RPMI8226 (cell line): ENCODE measurements around the gene ALG12.

Experiments
- DNase-seq: peaks from one replicate; pipeline ENCODE4 v3.0.0-alpha.2; 2015

ALG12 gene

GRCh38 chr22:49917974-49918910 is at the start of gene ALG12, which contains the start of gene CRELD2:
Gene ALG12, minus strand, starts transcription at chr22:49918438. Its CDS starts 4,673 bp downstream, at chr22:49913765.
Gene CRELD2, plus strand, starts transcription at chr22:49918634. Its CDS starts 136 bp downstream, at chr22:49918770.
- DNase-seq = peak; percentile 97

DNA sequence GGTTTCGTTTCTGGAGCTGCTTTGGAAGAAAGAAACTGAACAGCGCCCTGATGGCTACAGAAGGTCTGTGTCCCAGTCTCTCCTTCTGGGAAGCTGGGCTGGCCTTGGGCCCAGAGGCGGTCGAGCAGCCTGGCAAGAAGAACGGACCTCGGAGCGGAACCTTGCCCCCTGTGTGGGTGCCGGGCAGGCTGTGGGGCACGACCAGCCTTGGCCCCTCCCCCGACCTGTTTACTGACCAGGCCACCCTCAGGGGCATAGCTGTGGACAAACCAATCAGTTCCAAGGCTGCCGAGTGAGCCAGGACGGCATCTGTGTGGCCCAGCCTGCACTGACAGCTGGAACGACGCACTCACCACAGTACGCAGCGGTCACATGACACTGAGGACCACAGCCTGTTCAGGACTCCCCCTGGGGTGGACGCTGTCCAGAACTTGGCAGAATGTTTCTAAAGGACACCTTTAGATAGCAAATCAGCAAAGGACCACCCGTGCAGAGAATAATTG is 49.5 kb upstream of the ALG12 start:
- peak; percentile 34 for DNase-seq

DNA sequence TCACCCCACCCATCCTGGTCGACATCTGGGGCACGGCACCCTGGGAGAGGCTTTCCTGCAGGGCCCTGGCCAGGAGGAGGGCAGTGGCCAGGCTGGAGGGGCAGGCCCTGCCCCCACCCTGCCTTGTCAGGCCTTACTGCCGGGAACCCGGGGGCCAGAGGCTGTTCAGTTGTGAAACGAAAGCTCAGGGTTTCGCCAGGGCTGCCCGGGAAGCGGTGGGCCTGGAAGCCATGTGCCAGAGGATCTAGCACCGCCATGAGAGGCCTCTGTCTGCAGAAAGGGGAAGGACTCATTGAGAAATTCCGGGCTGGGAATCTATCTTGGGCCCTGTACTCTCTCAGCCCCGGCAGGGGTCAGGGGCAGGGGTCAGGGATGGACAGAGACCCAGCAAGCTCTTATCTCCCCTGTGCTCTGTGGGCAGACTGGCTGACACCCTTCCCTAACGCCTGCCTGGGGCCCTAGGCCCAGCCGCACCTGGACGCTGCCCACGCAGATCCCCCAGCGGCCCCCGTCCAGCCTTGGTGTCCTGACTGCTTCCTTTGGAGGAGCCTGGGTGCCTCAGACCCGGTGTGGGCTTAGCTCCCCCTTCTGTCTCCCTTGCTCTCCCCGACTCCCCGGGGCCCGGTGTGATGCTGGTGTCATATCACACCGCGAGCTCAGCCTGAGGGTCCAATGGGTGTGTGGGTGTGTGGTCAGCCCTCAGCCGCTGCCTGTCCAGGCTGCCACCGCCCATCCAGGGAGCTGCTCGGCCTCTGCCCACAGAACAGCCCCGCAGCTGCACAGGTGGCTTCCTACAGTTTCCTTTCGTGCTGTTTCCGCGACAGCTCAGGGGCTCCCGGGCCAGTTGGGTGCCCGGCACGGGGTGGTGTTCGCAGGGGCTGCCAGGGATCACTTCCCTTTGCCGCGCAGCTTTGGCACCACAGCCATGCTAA is 48.8 kb upstream of the ALG12 start:
- DNase-seq = peak; percentile 90

DNA sequence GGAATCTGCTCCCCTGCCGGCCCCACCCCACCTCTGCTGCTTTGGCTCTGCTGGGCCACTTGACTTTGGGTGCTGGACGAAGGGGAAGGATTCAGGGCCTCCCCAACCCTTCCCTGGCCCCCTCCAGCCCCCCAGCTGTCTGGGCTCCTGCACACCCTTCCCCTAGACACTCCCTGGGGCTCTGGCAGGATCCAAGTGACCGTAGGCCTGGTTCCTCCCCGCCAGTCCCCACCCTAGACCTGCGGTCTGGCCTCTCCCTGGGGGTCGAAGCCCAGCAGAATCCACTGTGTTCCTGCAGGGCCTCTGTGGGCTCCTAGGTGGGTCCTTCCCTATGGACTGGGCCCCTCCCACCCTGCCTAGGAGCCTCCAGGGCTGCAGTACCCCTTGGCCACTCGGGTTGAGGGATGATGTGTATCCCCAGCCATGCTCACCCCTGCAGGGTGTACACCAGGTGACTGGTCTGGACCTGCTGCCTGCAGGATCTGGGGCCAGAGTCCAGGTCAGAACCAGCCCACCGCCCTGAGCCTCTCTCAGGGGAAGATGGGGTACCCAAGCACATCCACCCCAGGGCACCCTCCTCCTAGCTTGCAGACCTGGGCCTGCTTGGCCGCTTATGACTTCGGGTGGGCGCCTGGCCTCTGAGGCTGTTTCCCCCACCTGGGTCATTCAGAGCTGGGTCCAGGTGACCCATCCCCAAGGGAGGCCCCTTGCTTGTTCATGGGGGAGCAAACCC is 48.0 kb upstream of the ALG12 start:
- no peak for DNase-seq

DNA sequence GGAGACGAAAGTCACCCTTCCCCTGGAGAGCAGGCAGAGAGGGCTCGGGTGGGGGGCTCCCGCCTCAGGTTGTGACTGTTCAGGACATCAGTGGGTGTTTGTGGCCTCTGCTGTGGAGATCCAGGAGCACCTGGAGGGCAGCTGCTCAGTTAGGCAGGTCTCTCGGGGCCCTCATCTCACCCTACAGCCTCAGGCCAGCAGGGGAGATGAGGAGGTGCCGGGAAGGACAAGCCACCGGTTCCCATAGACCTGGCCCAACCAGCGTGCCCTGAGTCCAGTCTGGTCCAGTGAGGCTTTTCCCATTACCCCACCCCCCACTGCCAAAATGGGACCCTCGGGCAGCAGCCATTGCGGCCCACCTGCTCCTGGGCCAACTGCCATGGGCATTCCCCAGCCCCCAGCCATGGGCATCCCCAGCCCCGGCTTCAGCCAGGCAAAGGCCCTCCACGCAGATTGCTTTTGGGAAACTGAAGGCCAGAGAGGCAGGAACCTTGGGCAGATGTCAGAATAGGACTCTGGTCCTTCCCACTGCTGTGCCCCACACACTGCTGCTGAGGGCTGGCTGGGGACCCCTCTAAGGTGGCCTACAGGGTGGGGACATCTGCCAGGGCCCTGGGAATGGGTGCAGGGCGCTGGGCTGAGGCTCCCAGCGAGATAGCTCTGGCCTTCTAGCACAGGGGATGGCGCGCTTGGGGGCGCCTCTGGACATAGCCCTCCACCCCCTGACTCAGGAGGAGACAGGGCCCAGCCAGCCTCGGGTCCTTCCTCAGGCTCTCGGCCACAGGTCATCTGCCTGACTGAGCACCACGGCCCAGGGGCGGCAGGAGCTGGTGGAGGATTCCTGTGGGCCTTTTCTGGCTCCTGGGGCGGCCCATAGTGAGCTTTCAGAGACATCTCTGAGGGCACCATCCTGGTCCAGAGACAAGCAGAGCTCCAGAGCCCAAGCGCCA is 47.1 kb upstream of the ALG12 start:
- DNase-seq = peak; percentile 37

GRCh38 chr22:49964136-49965090 is 46.2 kb upstream of the ALG12 start:
- DNase-seq = no peak

DNA sequence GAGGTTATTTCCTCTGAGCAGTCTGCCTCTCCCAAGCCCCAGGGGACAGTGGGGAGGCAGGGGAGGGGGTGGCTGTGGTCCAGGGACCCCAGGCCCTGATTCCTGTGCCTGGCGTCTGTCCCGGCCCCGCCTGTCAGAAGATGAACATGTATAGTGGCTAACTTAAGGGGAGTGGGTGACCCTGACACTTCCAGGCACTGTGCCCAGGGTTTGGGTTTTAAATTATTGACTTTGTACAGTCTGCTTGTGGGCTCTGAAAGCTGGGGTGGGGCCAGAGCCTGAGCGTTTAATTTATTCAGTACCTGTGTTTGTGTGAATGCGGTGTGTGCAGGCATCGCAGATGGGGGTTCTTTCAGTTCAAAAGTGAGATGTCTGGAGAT is 45.4 kb upstream of the ALG12 start:
- DNase-seq = no peak

DNA sequence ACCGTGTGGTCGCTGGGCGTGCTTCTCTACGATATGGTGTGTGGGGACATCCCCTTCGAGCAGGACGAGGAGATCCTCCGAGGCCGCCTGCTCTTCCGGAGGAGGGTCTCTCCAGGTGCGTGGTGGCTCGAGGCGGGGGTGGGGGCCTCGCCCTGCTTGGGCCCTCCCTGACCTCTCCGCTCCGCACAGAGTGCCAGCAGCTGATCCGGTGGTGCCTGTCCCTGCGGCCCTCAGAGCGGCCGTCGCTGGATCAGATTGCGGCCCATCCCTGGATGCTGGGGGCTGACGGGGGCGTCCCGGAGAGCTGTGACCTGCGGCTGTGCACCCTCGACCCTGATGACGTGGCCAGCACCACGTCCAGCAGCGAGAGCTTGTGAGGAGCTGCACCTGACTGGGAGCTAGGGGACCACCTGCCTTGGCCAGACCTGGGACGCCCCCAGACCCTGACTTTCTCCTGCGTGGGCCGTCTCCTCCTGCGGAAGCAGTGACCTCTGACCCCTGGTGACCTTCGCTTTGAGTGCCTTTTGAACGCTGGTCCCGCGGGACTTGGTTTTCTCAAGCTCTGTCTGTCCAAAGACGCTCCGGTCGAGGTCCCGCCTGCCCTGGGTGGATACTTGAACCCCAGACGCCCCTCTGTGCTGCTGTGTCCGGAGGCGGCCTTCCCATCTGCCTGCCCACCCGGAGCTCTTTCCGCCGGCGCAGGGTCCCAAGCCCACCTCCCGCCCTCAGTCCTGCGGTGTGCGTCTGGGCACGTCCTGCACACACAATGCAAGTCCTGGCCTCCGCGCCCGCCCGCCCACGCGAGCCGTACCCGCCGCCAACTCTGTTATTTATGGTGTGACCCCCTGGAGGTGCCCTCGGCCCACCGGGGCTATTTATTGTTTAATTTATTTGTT is 44.8 kb upstream of the ALG12 start:
- no peak for DNase-seq

- DNase-seq = peak; percentile 89
Observed at GRCh38 chr22:49962012-49962750, 43.9 kb upstream of the ALG12 start.

DNA sequence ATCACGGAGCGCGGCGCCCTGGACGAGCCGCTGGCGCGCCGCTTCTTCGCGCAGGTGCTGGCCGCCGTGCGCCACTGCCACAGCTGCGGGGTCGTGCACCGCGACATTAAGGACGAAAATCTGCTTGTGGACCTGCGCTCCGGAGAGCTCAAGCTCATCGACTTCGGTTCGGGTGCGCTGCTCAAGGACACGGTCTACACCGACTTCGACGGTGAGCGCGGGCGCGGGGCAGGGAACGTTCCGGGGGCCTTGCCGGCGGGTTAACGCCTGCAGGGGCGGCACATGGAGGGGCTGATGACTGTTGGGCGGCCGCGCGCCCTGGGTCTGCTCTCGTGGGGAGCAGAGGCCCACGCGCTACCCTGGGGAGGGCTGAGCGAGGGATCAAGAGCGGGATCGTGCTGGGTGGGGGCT is 43.4 kb upstream of the ALG12 start:
- DNase-seq = no peak

DNA sequence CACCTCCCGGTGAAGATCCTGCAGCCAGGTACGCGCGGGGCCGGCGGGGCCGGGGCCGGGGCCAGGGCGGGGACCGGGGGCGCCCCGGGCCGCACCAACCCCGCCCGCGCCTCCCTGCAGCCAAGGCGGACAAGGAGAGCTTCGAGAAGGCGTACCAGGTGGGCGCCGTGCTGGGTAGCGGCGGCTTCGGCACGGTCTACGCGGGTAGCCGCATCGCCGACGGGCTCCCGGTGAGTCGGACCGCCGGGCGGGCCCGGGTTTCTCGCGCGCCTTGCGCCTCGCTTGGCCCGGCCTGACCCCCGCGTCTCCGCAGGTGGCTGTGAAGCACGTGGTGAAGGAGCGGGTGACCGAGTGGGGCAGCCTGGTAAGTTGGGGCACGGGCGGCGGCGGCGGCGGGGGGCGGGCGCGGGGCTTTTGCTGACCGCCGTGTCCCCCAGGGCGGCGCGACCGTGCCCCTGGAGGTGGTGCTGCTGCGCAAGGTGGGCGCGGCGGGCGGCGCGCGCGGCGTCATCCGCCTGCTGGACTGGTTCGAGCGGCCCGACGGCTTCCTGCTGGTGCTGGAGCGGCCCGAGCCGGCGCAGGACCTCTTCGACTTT is 42.9 kb upstream of the ALG12 start:
- DNase-seq = peak; percentile 51

GRCh38 chr22:49960159-49961004 is 42.1 kb upstream of the ALG12 start, which contains the start of gene PIM3:
Gene PIM3, plus strand, starts transcription at chr22:49960772. Its CDS starts 176 bp downstream, at chr22:49960948.
- DNase-seq = peak; percentile 99

DNA sequence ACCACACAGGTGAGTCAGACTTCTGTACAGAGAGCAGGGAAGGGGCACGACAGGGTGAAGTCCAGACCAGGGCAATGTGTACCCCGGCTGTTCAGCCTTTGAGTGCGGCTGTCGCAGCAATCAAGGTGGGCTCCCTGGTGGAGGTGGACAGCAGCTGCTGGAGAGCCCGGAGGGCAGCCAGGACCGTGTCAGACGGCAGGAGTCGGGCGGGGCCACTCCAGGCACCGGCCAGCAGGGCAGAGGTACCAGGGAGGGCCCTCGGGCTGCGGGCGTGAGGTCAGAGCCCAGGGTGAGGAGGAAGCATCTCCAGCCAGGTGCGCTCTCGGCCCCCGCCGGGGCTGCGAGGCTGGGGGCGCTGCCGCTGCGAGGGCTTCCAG is 41.5 kb upstream of the ALG12 start:
- no peak for DNase-seq

DNA sequence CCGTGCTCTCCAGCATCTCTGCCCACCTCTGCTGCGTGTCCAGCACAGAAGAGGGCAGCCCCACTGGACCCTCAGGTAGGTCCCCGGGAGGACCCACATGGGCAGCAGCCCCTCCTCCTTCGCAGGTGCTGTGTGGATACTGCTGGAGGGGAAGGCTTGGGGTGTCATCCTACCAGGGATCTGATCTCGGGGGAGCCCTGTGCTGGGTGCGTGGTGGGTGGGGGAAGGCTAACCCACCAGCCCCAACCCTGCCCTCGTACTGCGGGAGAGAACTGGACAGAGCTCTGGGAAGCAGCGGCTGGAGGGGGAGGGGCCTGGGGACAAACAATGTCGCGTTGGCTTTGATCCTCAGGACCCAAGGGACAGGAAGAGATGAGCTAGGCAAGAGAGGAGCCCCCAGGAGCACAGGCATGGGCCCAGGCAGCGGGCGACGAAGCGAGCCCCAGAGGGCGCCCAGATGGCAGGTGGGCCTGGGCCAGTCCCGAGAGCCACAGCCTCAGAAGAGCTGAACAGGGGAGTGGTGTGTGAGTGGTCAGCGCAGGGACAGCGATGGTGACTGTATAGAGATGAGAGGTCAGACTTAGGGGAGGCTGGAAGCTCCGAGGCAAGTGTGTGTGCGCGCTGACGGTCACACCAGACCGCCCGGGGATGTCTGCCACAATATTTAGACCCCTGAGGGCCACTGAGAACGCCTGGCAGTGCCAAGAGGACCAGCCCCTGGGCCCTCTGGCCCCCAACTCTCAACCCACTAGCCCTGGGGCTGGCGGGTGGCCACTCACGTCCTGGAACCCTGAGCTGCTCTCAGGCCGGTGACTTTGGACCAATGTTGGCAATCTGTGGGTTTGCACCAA is 40.9 kb upstream of the ALG12 start:
- no peak for DNase-seq

GRCh38 chr22:49958366-49958921 is 40.2 kb upstream of the ALG12 start:
- DNase-seq = no peak
